ENCODE data around the gene UBR3.

Gene UBR3

GRCh38 chr2:170024721-170025120 lies 197.5 kb downstream of the UBR3 start:
- TF ChIP-seq CTCF (IDR thresholded peaks at IDR 0.05; ENCODE audit: poor library complexity, severe bottlenecking) = no peak
- no peaks in the 10 kb centered on the region for H3K27me3 ChIP-seq (ENCODE audit: insufficient read depth, poor library complexity, severe bottlenecking)
- no peak for DNase-seq (ENCODE audit: low spot score)
- ATAC-seq (ENCODE audit: low read depth) = no peak
- no peak overlapping the region for H3K27ac ChIP-seq (ENCODE audit: poor library complexity, severe bottlenecking)
- no peaks in the 10 kb centered on the region for H3K36me3 ChIP-seq (ENCODE audit: low read depth)
- no peak overlapping the region for H3K4me3 ChIP-seq (ENCODE audit: severe bottlenecking)
- H3K9me3 ChIP-seq (ENCODE audit: severe bottlenecking) = no peaks in the 10 kb centered on the region
- H3K4me1 ChIP-seq (ENCODE audit: insufficient read depth, poor library complexity, severe bottlenecking) = no peaks in the 10 kb centered on the region

DNA sequence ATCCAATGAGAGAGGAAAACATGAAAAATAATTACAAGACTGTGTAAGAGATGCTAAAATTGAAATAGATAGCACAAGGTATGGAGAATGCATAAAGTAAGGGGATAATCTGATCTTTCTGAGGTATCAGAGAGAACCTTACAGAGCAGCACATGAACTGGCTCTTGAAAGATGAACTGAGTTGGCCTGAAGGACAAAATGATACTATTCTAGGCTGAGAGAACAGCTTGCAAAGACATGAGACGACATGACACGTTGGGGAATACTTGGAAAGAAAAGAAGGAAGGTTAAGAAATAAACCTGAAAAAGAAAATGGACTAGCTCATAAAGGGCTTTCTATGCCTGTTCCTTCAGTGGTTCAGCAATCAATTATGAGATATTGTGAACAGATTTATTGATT lies 198.0 kb downstream of the UBR3 start:
- ATAC-seq (ENCODE audit: low read depth) = no peak
- Histone ChIP-seq H3K27ac (ENCODE audit: poor library complexity, severe bottlenecking) (no peak overlapping the region), H3K36me3 (ENCODE audit: low read depth) (no peaks in the 10 kb centered on the region), H3K4me3 (ENCODE audit: severe bottlenecking) (no peak overlapping the region), H3K9me3 (ENCODE audit: severe bottlenecking) (no peaks in the 10 kb centered on the region), H3K4me1 (ENCODE audit: insufficient read depth, poor library complexity, severe bottlenecking) (no peaks in the 10 kb centered on the region), H3K27me3 (ENCODE audit: insufficient read depth, poor library complexity, severe bottlenecking) (no peaks in the 10 kb centered on the region)
- TF ChIP-seq CTCF (IDR thresholded peaks at IDR 0.05; ENCODE audit: poor library complexity, severe bottlenecking) = no peak
- no peak for DNase-seq (ENCODE audit: low spot score)

GRCh38 chr2:170026361-170026760 lies 199.1 kb downstream of the UBR3 start:
- H3K4me1 ChIP-seq (ENCODE audit: insufficient read depth, poor library complexity, severe bottlenecking) = no peaks in the 10 kb centered on the region
- H3K4me3 ChIP-seq (ENCODE audit: severe bottlenecking) = no peak overlapping the region
- DNase-seq (ENCODE audit: low spot score) (no peak), ATAC-seq (ENCODE audit: low read depth) (no peak)
- H3K9me3 ChIP-seq (ENCODE audit: severe bottlenecking) = no peaks in the 10 kb centered on the region
- H3K36me3 ChIP-seq (ENCODE audit: low read depth) = no peaks in the 10 kb centered on the region
- no peak for TF ChIP-seq CTCF (IDR thresholded peaks at IDR 0.05; ENCODE audit: poor library complexity, severe bottlenecking)
- H3K27ac ChIP-seq (ENCODE audit: poor library complexity, severe bottlenecking) = no peak overlapping the region
- no peaks in the 10 kb centered on the region for H3K27me3 ChIP-seq (ENCODE audit: insufficient read depth, poor library complexity, severe bottlenecking)

DNA sequence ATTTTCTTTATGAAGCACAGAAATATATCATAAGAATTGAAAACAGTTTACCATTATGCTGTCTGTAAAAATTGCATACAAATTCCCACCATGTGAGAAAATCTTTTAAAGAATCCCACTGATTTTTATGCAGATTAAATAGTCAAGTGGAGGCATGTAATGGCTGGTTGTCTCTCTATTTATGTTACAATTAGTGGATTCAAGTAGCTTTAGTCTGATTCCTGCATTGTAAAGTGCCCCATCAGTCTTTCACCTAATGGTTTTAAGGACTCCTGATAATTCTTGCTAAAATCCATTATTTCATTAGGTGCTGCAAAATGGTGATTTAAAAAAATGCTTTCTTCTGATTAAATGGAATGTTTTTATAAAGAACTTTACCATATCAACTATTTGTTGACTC lies 202.3 kb downstream of the UBR3 start:
- no peak overlapping the region for H3K4me3 ChIP-seq (ENCODE audit: severe bottlenecking)
- H3K4me1 ChIP-seq (ENCODE audit: insufficient read depth, poor library complexity, severe bottlenecking) = no peaks in the 10 kb centered on the region
- TF ChIP-seq CTCF (IDR thresholded peaks at IDR 0.05; ENCODE audit: poor library complexity, severe bottlenecking) = no peak
- H3K27ac ChIP-seq (ENCODE audit: poor library complexity, severe bottlenecking) = no peak overlapping the region
- DNase-seq (ENCODE audit: low spot score) (no peak), ATAC-seq (ENCODE audit: low read depth) (no peak)
- no peaks in the 10 kb centered on the region for H3K9me3 ChIP-seq (ENCODE audit: severe bottlenecking)
- no peaks in the 10 kb centered on the region for H3K27me3 ChIP-seq (ENCODE audit: insufficient read depth, poor library complexity, severe bottlenecking)
- no peaks in the 10 kb centered on the region for H3K36me3 ChIP-seq (ENCODE audit: low read depth)

- Histone ChIP-seq H3K36me3 (ENCODE audit: low read depth) (no peaks in the 10 kb centered on the region), H3K4me1 (ENCODE audit: insufficient read depth, poor library complexity, severe bottlenecking) (no peaks in the 10 kb centered on the region), H3K27ac (ENCODE audit: poor library complexity, severe bottlenecking) (no peak overlapping the region), H3K27me3 (ENCODE audit: insufficient read depth, poor library complexity, severe bottlenecking) (no peaks in the 10 kb centered on the region), H3K9me3 (ENCODE audit: severe bottlenecking) (no peaks in the 10 kb centered on the region), H3K4me3 (ENCODE audit: severe bottlenecking) (no peak overlapping the region)
- DNase-seq (ENCODE audit: low spot score) (no peak), ATAC-seq (ENCODE audit: low read depth) (no peak)
- no peak for TF ChIP-seq CTCF (IDR thresholded peaks at IDR 0.05; ENCODE audit: poor library complexity, severe bottlenecking)
Observed at GRCh38 chr2:170030040-170030439, 202.8 kb downstream of the UBR3 start.

All from RWPE2 (cell line).